CD4-positive, CD25-positive, alpha-beta regulatory T cell (primary cell): ENCODE measurements around the gene PALLD. TPM values are rescaled to one million over a fixed set of nuclear protein-coding genes. Genes with fewer than 3 reads are reported as not detected.

Experiments used
- ATAC-seq, 2 donors: fragments of 150-1000 bp; cut with Tn5 transposase; one replicate each; pipeline ENCODE4 v1.10.0; 2021; ENCODE audit warnings: low read depth in 2 of 2, moderate number of reproducible peaks in 2 of 2, moderate library complexity in 1 of 2
- DNase-seq, 3 donors: peaks; one replicate each; pipeline versions ENCODE4 v3.0.0 to v3.0.0-alpha.2; 2012 to 2022; ENCODE audit warnings: mixed read lengths in 1 of 3
- H3K27ac ChIP-seq: one replicate; pipeline ENCODE4 v1.7.0; 2013; ENCODE audit warnings: mild to moderate bottlenecking, low read length; ENCODE audit not compliant: insufficient read depth, poor library complexity, severe bottlenecking
- H3K27me3 ChIP-seq: one replicate; pipeline ENCODE4 v1.7.0; 2013; ENCODE audit warnings: low read length; ENCODE audit not compliant: control insufficient read depth, insufficient read depth
- H3K36me3 ChIP-seq: one replicate; pipeline ENCODE4 v1.7.0; 2013; ENCODE audit warnings: mild to moderate bottlenecking, low read length, moderate library complexity; ENCODE audit not compliant: control insufficient read depth, insufficient read depth
- H3K4me1 ChIP-seq: 2 replicates; pipeline ENCODE4 v1.7.0; 2013; ENCODE audit warnings: mild to moderate bottlenecking, low read length; ENCODE audit not compliant: insufficient read depth, control insufficient read depth, poor library complexity, severe bottlenecking
- H3K4me3 ChIP-seq: one replicate; pipeline ENCODE4 v1.7.0; 2013; ENCODE audit warnings: low read depth, mild to moderate bottlenecking, low read length, moderate library complexity
- H3K9me3 ChIP-seq, 2 experiments: 1 replicate in 1 of 2; 2 replicates in 1 of 2; pipeline ENCODE4 v1.7.0; 2013; ENCODE audit warnings: low read length in 2 of 2, mild to moderate bottlenecking in 1 of 2, moderate library complexity in 1 of 2; ENCODE audit not compliant: control insufficient read depth in 2 of 2
- H3K27ac Mint-ChIP-seq, 3 donors: one replicate each; pipeline ENCODE4 v1.8.0; 2020 to 2022; ENCODE audit warnings: mild to moderate bottlenecking in 3 of 3, mixed read lengths in 3 of 3, moderate library complexity in 2 of 3
- H3K27me3 Mint-ChIP-seq: one replicate; pipeline ENCODE4 v1.8.0; 2022; ENCODE audit warnings: mild to moderate bottlenecking, mixed read lengths
- H3K36me3 Mint-ChIP-seq: one replicate; pipeline ENCODE4 v1.8.0; 2020; ENCODE audit warnings: mixed read lengths
- H3K4me1 Mint-ChIP-seq, 4 donors: one replicate each; pipeline ENCODE4 v1.8.0; 2020 to 2022; ENCODE audit warnings: mixed read lengths in 4 of 4, mild to moderate bottlenecking in 1 of 4
- H3K4me3 Mint-ChIP-seq, 4 donors: one replicate each; pipeline ENCODE4 v1.8.0; 2020 to 2022; ENCODE audit warnings: mild to moderate bottlenecking in 4 of 4, mixed read lengths in 4 of 4, moderate library complexity in 3 of 4
- H3K9me3 Mint-ChIP-seq, 7 donors: one replicate each; pipeline ENCODE4 v1.8.0; 2020 to 2022; ENCODE audit warnings: mixed read lengths in 7 of 7, mild to moderate bottlenecking in 3 of 7, moderate library complexity in 2 of 7
- polyA plus RNA-seq, 4 donors: library from polyadenylated mRNA; unstranded; fragments of 300-500 nt; fragmentation: Illumina TruSeq; gene quantifications; one replicate each; pipeline ENCODE4 v1.2.3, GENCODE V29; 2021
- total RNA-seq: library from RNA; stranded (reverse); gene quantifications from one replicate; pipeline ENCODE4 v1.2.3, GENCODE V29; 2022

PALLD gene
- total and polyA plus RNA-seq, 5 donors from 2014 or later, result 0.37 to 1.9 (median 0.76) TPM; not detected in 1

GRCh38 chr4:168740691-168741090 lies 243.8 kb downstream of the PALLD start:
- no peaks in the 10 kb centered on the region for H3K36me3 ChIP-seq
- H3K27me3 ChIP-seq, result no peaks in the 10 kb centered on the region
- no peak overlapping the region for H3K27ac ChIP-seq
- H3K9me3 ChIP-seq, result no peaks in the 10 kb centered on the region
- ATAC-seq (no peak), DNase-seq (no peak)
- H3K4me1 Mint-ChIP-seq, result no peaks in the 10 kb centered on the region
- H3K27me3 Mint-ChIP-seq, result peaks cover 4% of the 10 kb centered on the region
- no peak overlapping the region for H3K4me3 Mint-ChIP-seq
- no peaks in the 10 kb centered on the region for H3K36me3 Mint-ChIP-seq
- H3K4me3 ChIP-seq, result no peak overlapping the region
- H3K27ac Mint-ChIP-seq, result no peak overlapping the region
- peaks cover 0 to 2% (median 0%) of the 10 kb centered on the region in 7 donors for H3K9me3 Mint-ChIP-seq
- H3K4me1 ChIP-seq, result no peaks in the 10 kb centered on the region

DNA sequence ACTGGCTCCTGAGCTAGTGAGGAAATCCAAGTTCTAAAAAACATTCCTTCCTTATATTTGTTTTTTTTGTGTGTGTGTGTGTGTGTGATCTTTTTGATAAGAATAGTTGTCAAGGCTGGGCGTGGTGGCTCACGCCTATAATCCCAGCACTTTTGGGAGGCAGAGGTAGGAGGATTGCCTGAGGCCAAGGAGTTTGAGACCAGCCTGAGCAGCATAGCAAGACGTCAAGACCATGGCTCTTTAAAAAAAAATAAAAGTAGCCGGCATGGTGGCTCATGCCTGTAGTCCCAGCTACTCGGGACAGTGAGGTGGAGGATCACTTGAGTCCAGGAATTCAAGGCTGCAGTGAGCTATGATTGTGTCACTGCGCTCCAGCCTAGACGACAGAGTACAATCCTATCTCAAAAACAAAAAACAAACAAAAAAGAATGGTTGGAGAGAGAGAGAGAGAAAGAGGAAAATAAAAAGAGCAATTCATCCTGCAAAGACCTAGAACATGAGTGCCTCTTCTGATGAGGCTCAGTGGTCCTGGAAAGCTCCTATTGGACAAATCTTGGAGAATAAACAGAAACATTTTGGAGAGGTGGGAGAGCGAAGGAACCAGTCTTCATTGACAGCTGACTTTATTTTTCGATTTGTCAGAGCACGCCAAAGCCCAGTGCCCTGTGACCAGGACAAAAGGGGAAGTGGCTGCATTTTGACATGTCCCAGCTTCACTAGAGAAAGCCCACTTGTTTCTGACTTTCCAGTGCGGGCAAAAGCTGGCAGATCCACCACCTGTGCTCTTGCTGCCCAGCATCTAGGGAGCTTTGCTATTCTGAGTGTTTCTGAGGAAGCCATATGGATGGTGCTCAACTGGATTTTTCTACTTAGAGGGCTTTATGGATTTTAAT lies 244.7 kb downstream of the PALLD start:
- Mint-ChIP-seq H3K4me3 (no peak overlapping the region), H3K27me3 (peaks cover 4% of the 10 kb centered on the region), H3K4me1 (no peaks in the 10 kb centered on the region), H3K36me3 (no peaks in the 10 kb centered on the region), H3K9me3 (peaks cover 0 to 4% (median 0%) of the 10 kb centered on the region in 7 donors), H3K27ac (no peak overlapping the region)
- DNase-seq, result no peak
- H3K4me3 ChIP-seq, result no peak overlapping the region
- H3K9me3 ChIP-seq, result no peaks in the 10 kb centered on the region
- no peaks in the 10 kb centered on the region for H3K4me1 ChIP-seq
- no peak overlapping the region for H3K27ac ChIP-seq
- ATAC-seq, result no peak
- no peaks in the 10 kb centered on the region for H3K36me3 ChIP-seq
- no peaks in the 10 kb centered on the region for H3K27me3 ChIP-seq

- H3K27me3 ChIP-seq, result no peaks in the 10 kb centered on the region
- Mint-ChIP-seq H3K4me3 (no peak overlapping the region), H3K4me1 (no peaks in the 10 kb centered on the region), H3K9me3 (peaks cover 0 to 5% (median 0%) of the 10 kb centered on the region in 7 donors), H3K27me3 (peaks cover 4% of the 10 kb centered on the region), H3K36me3 (no peaks in the 10 kb centered on the region), H3K27ac (no peak overlapping the region)
- H3K9me3 ChIP-seq, result no peaks in the 10 kb centered on the region
- DNase-seq, result no peak
- no peak overlapping the region for H3K4me3 ChIP-seq
- H3K27ac ChIP-seq, result no peak overlapping the region
- no peak for ATAC-seq
- H3K36me3 ChIP-seq, result no peaks in the 10 kb centered on the region
- no peaks in the 10 kb centered on the region for H3K4me1 ChIP-seq
Measured at GRCh38 chr4:168743131-168743530, 246.3 kb downstream of the PALLD start.

GRCh38 chr4:168743601-168744000 lies 246.7 kb downstream of the PALLD start:
- no peaks in the 10 kb centered on the region for H3K36me3 ChIP-seq
- no peaks in the 10 kb centered on the region for H3K9me3 ChIP-seq
- no peak overlapping the region for H3K27ac ChIP-seq
- ATAC-seq (no peak), DNase-seq (no peak)
- H3K4me3 ChIP-seq, result no peak overlapping the region
- no peaks in the 10 kb centered on the region for H3K4me1 ChIP-seq
- H3K36me3 Mint-ChIP-seq, result no peaks in the 10 kb centered on the region
- no peak overlapping the region for H3K27ac Mint-ChIP-seq
- H3K9me3 Mint-ChIP-seq, result peaks cover 0 to 5% (median 0%) of the 10 kb centered on the region in 7 donors
- H3K4me3 Mint-ChIP-seq, result no peak overlapping the region
- no peaks in the 10 kb centered on the region for H3K27me3 ChIP-seq
- H3K27me3 Mint-ChIP-seq, result peaks cover 4% of the 10 kb centered on the region
- H3K4me1 Mint-ChIP-seq, result no peaks in the 10 kb centered on the region

- Histone ChIP-seq H3K27me3 (no peaks in the 10 kb centered on the region), H3K9me3 (no peaks in the 10 kb centered on the region), H3K36me3 (no peaks in the 10 kb centered on the region), H3K27ac (no peak overlapping the region), H3K4me3 (no peak overlapping the region), H3K4me1 (no peaks in the 10 kb centered on the region)
- H3K9me3 Mint-ChIP-seq, result peaks cover 0 to 5% (median 0%) of the 10 kb centered on the region in 7 donors
- no peak for ATAC-seq
- H3K4me1 Mint-ChIP-seq, result no peaks in the 10 kb centered on the region
- H3K27me3 Mint-ChIP-seq, result peaks cover 4% of the 10 kb centered on the region
- H3K4me3 Mint-ChIP-seq, result no peak overlapping the region
- H3K27ac Mint-ChIP-seq, result no peak overlapping the region
- no peak for DNase-seq
- H3K36me3 Mint-ChIP-seq, result no peaks in the 10 kb centered on the region
Measured at GRCh38 chr4:168744021-168744420, 247.2 kb downstream of the PALLD start.

DNA sequence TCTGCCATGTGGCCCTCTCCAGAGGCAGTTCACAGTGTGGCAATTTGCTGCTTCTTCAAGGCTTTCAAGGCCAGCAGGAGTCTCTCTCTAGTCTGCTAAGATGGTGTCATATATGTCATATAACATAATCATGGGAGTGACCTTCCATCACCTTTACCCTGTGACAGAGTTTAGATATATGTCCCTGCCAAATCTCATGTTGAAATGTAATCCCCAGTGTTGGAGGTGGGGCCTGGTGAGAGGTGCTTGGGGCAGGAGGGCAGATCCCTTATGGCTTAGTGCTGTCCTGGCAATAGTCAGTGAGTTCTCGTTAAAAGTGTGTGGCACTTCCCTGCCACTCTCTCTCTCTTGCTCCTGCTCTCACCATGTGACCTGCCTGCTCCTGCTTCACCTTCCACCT lies 252.0 kb downstream of the PALLD start:
- no peak overlapping the region for H3K27ac Mint-ChIP-seq
- H3K9me3 Mint-ChIP-seq, result peaks cover 0 to 6% (median 0%) of the 10 kb centered on the region in 7 donors

GRCh38 chr4:168751263-168752225 lies 254.7 kb downstream of the PALLD start:
- peaks cover 0 to 4% (median 0%) of the 10 kb centered on the region in 7 donors for H3K9me3 Mint-ChIP-seq
- H3K4me3 ChIP-seq, result no peak overlapping the region
- no peaks in the 10 kb centered on the region for H3K4me1 ChIP-seq
- H3K27me3 Mint-ChIP-seq, result peaks cover 8% of the 10 kb centered on the region
- H3K4me3 Mint-ChIP-seq, result no peak overlapping the region
- H3K27me3 ChIP-seq, result no peaks in the 10 kb centered on the region
- H3K27ac ChIP-seq, result no peak overlapping the region
- no peak for ATAC-seq
- H3K27ac Mint-ChIP-seq, result no peak overlapping the region
- H3K9me3 ChIP-seq, result no peaks in the 10 kb centered on the region
- no peaks in the 10 kb centered on the region for H3K36me3 ChIP-seq
- no peaks in the 10 kb centered on the region for H3K36me3 Mint-ChIP-seq
- DNase-seq, result no peak
- no peaks in the 10 kb centered on the region for H3K4me1 Mint-ChIP-seq

More for the DNA sequence above, 252.0 kb downstream of the PALLD start:
- no peak for ATAC-seq
- Histone ChIP-seq H3K9me3 (no peaks in the 10 kb centered on the region), H3K36me3 (no peaks in the 10 kb centered on the region), H3K4me1 (no peaks in the 10 kb centered on the region), H3K27ac (no peak overlapping the region), H3K27me3 (no peaks in the 10 kb centered on the region), H3K4me3 (no peak overlapping the region)
- H3K4me3 Mint-ChIP-seq, result no peak overlapping the region
- no peaks in the 10 kb centered on the region for H3K36me3 Mint-ChIP-seq
- H3K4me1 Mint-ChIP-seq, result no peaks in the 10 kb centered on the region
- DNase-seq, result no peak
- peaks cover 8% of the 10 kb centered on the region for H3K27me3 Mint-ChIP-seq
